AG04449 (cell line): ENCODE results near the gene SLCO2A1.

ENCODE experiments used
- CTCF ChIA-PET: fragments of 350-600 bp; formaldehyde crosslinking; extraction: SDS; loops from one replicate; lab custom pipeline; 2021; ENCODE audit warnings: antibody characterized with exemption; lab: Yijun Ruan, JAX
- POLR2A ChIA-PET: fragments of 400-600, 350-600 bp; formaldehyde crosslinking; extraction: SDS; loops from one replicate; lab custom pipeline; 2020; ENCODE audit warnings: antibody characterized with exemption, inconsistent platforms; lab: Yijun Ruan, JAX
- DNase-seq: peaks from one replicate; pipeline ENCODE4 v3.0.0-alpha.2; 2010; ENCODE audit warnings: low read depth, low spot score
- H3K4me3 ChIP-seq: 2 replicates; pipeline ENCODE4 v1.5.1; 2011; ENCODE audit warnings: low read depth, mild to moderate bottlenecking, control low read depth, low read length
- TF ChIP-seq, protein P1 (sequence below): IDR thresholded peaks from one replicate; pipeline ENCODE4 v1.5.1; 2011; ENCODE audit warnings: mild to moderate bottlenecking, moderate library complexity, low read length, control low read depth, inconsistent platforms; ENCODE audit not compliant: insufficient read depth; ENCODE audit errors: missing control alignments

SLCO2A1 gene

DNA sequence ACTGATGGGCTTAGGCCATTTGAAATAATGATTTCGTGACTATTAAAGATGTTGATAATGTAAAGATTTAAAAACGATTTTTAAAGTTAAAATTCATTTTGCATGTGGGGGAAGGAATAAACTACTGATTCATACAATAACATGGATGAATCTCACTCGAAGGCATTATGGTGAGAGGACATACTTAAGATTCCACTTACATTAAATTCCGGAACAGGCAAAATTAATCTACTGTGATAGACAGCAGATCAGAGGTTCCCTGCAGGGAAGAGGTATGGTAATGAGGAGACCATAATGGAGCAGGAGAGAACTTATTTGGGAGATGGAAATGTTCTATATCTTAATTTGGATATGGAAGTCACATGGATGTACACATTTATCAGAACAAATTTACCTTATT, 105.7 kb downstream of the SLCO2A1 start:
- ChIA-PET CTCF (interaction anchor here (1.0 to 8.2 kb wide), 2 partner anchors 107 to 502 kb away, joined by 3 to 76 read pairs; no protein-coding TSS in a partner anchor), POLR2A (no interaction called here)
- TF ChIP-seq, protein P1, sequence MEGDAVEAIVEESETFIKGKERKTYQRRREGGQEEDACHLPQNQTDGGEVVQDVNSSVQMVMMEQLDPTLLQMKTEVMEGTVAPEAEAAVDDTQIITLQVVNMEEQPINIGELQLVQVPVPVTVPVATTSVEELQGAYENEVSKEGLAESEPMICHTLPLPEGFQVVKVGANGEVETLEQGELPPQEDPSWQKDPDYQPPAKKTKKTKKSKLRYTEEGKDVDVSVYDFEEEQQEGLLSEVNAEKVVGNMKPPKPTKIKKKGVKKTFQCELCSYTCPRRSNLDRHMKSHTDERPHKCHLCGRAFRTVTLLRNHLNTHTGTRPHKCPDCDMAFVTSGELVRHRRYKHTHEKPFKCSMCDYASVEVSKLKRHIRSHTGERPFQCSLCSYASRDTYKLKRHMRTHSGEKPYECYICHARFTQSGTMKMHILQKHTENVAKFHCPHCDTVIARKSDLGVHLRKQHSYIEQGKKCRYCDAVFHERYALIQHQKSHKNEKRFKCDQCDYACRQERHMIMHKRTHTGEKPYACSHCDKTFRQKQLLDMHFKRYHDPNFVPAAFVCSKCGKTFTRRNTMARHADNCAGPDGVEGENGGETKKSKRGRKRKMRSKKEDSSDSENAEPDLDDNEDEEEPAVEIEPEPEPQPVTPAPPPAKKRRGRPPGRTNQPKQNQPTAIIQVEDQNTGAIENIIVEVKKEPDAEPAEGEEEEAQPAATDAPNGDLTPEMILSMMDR: no peak
- no peak for DNase-seq
- no peak overlapping the region for H3K4me3 ChIP-seq

DNA sequence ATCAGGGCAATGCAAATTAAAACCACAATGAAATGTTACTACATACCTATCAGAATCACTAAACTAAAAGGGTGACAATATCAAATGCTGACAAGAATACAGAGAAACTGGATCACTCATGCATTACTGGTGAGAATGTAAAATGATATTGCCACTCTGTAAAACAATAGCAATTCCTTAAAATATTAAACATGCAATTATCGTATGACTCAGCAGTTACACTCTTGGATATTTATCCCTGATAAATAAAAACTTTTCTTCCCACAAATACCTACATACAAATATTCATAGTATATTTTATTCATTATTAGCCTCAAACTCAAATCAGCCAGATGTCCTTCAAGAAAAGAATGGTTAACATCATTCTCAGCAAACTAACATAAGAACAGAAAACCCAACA, 108.1 kb downstream of the SLCO2A1 start:
- ChIA-PET POLR2A (no interaction called here), CTCF (no interaction called here)
- DNase-seq: no peak

DNA sequence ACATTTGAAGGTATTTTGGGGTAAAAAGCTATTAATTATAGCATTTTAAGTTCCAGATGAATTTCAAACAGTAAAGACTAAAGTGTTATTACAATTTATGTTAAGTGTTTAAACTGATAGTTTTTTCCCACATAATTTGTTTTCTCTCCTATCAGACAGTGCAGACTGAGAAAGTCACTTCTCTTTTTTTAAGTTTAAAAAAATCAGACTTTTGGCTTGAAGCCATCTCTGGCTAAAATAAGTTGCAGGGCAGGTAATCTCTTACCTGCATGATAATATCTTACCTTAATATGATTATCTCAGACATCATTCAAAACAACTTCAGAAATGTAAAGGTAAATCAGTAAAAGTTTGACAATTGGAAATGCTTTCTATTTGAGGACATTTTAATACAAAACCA, 112.6 kb downstream of the SLCO2A1 start:
- no peak overlapping the region for H3K4me3 ChIP-seq
- ChIA-PET POLR2A (no interaction called here), CTCF (interaction anchor here (1.0 to 1.1 kb wide), 2 partner anchors 9 to 12 kb away, joined by 3 to 5 read pairs; no protein-coding TSS in a partner anchor)
- TF ChIP-seq, protein P1: no peak
- no peak for DNase-seq

More for the DNA sequence above, 108.1 kb downstream of the SLCO2A1 start:
- no peak overlapping the region for H3K4me3 ChIP-seq
- TF ChIP-seq, protein P1: no peak

DNA sequence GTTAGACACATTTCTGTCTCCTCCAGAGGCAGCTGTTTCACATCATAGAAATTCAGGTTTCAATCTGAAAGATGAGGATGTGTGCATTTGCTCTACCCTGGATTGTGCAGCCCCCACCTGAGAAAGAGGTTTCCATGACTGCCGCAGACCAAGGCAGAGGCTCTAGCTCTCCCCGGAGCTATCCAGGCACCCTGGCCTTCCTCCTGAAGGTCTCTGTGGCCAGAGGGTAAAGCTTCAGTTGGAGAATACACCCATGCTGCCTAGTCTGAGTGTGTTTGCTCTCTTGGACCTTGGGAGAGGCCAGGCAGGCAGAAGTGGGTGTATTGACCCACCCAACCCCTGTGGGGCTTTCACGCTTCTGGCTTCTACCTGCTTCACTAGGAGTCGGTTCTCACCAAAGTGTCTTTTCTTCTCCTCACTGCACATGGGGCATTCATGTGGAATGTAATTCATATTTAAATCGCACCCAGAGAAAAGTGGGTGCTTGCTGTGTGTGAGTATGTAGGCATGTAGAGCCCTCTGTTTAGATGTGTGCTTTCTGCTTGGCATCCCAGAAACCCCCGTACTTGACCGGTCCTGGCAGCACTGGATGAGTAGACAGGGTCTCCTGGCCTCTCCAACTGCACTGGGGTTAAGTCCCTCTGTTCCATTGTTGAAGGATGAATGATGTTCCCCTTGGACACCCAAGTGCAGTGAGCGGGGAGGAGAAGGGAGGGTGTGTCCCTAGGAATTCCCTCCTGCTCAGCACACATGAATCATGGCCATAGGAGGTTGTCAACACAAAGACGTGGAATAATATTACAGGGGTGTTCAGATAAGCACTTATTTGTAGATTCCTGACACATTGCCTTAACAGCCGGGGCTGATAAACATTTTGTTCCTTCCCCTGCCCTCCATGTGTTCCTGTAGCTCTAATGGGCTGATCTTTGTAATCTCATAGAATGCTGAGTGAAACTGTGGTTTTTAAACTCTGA, 113.8 kb downstream of the SLCO2A1 start:
- POLR2A ChIA-PET: no interaction called here
- no peak for DNase-seq
- no peak overlapping the region for H3K4me3 ChIP-seq
- TF ChIP-seq, protein P1: no peak
- CTCF ChIA-PET: interaction anchor here (1.0 to 1.1 kb wide), 3 partner anchors 11 to 13 kb away, joined by 3 to 5 read pairs (median 3); no protein-coding TSS in a partner anchor

DNA sequence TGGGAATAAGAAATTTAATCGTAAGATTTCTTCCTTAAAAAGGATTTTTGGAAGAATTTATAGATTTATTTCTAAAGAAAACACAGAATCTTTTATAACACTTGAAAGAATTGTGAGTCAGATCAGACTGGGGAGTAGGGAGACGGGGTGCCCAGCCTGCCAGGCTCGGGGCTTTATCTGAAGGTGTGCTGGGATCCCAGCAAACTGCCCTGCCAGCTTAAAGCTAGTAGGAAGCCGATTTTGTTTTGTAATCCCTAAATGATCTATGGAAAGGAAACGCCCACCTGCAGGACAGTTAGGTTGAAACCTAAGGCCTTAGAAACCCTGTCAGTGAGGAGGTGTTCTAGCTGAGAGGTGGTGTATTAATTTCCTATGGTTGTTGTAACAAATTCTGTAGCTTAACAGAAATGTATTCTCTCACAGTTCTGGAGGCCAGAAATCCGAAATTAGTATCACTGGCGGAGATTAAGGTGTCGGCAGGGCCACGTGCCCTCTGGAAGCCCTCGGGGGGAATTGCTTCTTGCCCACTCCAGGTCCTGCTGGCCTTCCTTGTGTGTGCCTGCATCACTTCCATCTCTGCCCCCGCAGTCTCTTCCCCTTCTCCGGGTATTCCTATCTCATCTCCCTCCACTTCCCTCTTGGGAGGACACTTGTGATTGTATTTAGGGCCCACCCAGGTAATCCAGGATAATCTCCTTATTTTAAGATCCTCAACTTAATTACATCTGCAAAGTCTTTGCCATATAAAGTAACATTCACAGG, 114.7 kb downstream of the SLCO2A1 start:
- no peak for DNase-seq
- TF ChIP-seq, protein P1: no peak
- no peak overlapping the region for H3K4me3 ChIP-seq
- POLR2A ChIA-PET: no interaction called here
- CTCF ChIA-PET: no interaction called here
